BLaER1 treated with 17β-estradiol and CSF1 and Interleukin-3, amounts not matched to agents 10 nM and 100 nM (cell line): ENCODE measurements around the gene ZNF655.

Experiments
- H3K27ac ChIP-seq, 11 experiments: shearing (Covaris generic); formaldehyde crosslinking; 2 replicates each; pipeline ENCODE4 v1.8.1; 2022
- H3K27me3 ChIP-seq, 11 experiments: shearing (Covaris generic); formaldehyde crosslinking; 2 replicates each; pipeline ENCODE4 v1.8.1; 2022
- H3K36me3 ChIP-seq, 11 experiments: shearing (Covaris generic); formaldehyde crosslinking; 2 replicates each; pipeline ENCODE4 v1.8.1; 2022
- H3K4me1 ChIP-seq, 10 experiments: shearing (Covaris generic); formaldehyde crosslinking; 2 replicates each; pipeline ENCODE4 v1.8.1; 2022
- H3K4me2 ChIP-seq, 11 experiments: shearing (Covaris generic); formaldehyde crosslinking; 2 replicates each; pipeline ENCODE4 v1.8.1; 2022
- H3K4me3 ChIP-seq, 10 experiments: shearing (Covaris generic); formaldehyde crosslinking; 2 replicates each; pipeline ENCODE4 v1.8.1; 2022
- H3K9ac ChIP-seq, 11 experiments: shearing (Covaris generic); formaldehyde crosslinking; 2 replicates each; pipeline ENCODE4 v1.8.1; 2022
- H3K9me3 ChIP-seq, 11 experiments: shearing (Covaris generic); formaldehyde crosslinking; replicated peaks in 1 of 11; 2 replicates each; pipeline ENCODE4 v1.8.1; 2022
- H4K20me1 ChIP-seq, 11 experiments: shearing (Covaris generic); formaldehyde crosslinking; 2 replicates each; pipeline ENCODE4 v1.8.1; 2022
- Cebpa-rat ChIP-seq, 11 experiments: shearing (Covaris generic); IDR thresholded peaks; 2 replicates each; pipeline ENCODE4 v1.8.1; 2022

ZNF655 gene

DNA sequence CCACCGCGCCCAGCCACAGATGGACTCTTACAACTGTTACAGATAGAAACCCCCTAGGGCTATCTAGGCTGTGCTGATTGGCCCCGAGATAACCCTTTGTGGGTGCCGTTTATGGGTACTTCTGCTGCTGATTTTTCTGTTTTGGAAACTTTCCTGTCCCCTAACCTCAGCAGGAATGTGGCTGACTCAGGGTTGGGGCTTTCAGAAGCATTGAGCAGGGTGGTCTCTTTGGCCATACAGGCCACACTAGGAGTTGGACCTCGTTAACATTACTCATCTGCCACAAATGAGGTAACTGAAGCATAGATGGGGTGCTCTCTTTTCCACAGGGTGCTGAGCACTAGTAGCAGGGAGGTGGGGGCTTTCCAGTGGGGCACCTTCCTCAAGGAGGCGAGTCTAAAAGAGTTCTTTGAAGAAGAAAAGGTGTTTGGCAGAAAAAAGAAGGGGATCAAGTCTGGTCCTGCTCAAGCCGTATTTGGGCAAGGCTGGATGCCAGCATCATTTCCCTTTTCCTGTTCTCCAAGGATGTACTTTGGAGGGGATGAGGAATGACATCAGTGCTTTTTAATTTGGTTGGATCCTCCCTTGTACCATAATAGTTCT lies 64.8 kb downstream of the ZNF655 start:
- Histone ChIP-seq H3K36me3 (peaks cover 97 to 100% (median 100%) of the 10 kb centered on the region in 11 experiments), H3K4me1 (peaks cover 0 to 19% (median 6%) of the 10 kb centered on the region in 10 experiments; a peak in 11 of 20 replicates), H3K9me3 (no peaks in the 10 kb centered on the region), H3K4me2 (no peak overlapping the region), H3K27ac (no peak overlapping the region), H3K27me3 (no peaks in the 10 kb centered on the region), H3K4me3 (no peak overlapping the region), H3K9ac (no peak overlapping the region), H4K20me1 (peaks cover 0 to 58% (median 20%) of the 10 kb centered on the region in 11 experiments; a peak in 13 of 22 replicates)
- no peak for TF ChIP-seq Cebpa-rat (IDR thresholded peaks at IDR 0.05)

DNA sequence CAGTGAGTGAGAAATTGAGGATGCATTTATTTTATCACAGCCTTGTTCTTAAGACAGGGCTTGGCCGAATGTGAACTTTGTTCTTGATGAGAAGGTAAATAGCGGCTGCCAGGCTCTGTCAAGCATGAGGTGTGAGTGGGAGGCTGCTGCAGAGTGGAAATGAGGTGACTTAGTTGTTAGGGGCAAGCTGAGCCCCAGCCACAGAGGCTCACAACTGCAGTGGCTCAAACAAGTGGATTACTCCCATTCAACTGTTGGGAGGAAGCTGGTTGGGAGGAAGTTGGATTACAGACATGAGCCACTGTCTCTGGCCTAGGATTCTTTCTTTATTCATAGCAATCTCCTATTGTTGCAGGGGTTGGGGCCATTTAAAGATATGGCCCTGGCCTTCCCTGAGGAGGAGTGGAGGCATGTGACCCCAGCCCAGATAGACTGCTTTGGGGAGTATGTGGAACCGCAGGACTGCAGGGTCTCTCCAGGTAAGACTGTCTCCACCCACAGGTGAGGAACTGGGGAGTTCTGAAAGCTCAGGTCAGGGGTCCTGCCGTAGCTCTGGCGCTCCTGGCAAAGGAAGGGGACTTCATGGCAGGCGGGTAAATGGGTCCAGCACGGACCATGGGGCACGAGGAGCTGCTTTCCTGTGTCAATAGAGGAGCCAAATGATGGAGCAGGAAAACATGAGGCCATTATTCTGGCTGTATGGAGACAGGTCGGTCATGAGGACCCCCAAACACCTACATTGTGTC lies 65.4 kb downstream of the ZNF655 start:
- Histone ChIP-seq H3K9me3 (no peaks in the 10 kb centered on the region), H4K20me1 (peaks cover 0 to 58% (median 20%) of the 10 kb centered on the region in 11 experiments; a peak in 13 of 22 replicates), H3K4me3 (no peak overlapping the region), H3K4me2 (no peak overlapping the region), H3K27ac (no peak overlapping the region), H3K36me3 (peaks cover 98 to 100% (median 100%) of the 10 kb centered on the region in 11 experiments), H3K9ac (no peak overlapping the region), H3K27me3 (no peaks in the 10 kb centered on the region), H3K4me1 (peaks cover 0 to 13% (median 6%) of the 10 kb centered on the region in 10 experiments; a peak in 4 of 20 replicates)
- no peak for TF ChIP-seq Cebpa-rat (IDR thresholded peaks at IDR 0.05)

DNA sequence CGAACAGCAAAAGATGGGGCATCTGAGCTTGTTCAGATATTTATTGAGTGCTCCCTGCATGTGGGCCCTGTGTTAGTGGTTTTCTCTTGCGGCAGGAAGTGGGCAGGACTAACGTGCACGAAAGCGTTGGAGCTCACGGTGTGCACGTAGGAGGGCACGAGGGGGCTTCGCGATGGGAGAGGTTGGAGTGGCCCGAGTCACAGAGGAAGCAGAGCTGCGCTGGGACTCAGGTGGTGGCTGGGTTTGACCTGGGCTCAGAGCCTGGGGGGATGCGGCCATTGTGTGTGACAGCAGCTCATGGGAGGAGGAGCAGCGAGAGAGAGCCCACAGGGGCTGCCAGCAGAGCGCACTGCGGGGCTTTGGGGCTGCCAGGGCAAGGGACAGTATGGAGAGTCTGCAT lies 66.0 kb downstream of the ZNF655 start:
- Histone ChIP-seq H3K36me3 (peaks cover 98 to 100% (median 100%) of the 10 kb centered on the region in 11 experiments), H3K27ac (no peak overlapping the region), H3K9ac (no peak overlapping the region), H3K4me3 (no peak overlapping the region), H3K4me1 (peaks cover 0 to 13% (median 6%) of the 10 kb centered on the region in 10 experiments; a peak in 4 of 20 replicates), H3K27me3 (no peaks in the 10 kb centered on the region), H3K9me3 (no peaks in the 10 kb centered on the region), H4K20me1 (peaks cover 0 to 61% (median 26%) of the 10 kb centered on the region in 11 experiments; a peak in 15 of 22 replicates), H3K4me2 (no peak overlapping the region)
- no peak for TF ChIP-seq Cebpa-rat (IDR thresholded peaks at IDR 0.05)

DNA sequence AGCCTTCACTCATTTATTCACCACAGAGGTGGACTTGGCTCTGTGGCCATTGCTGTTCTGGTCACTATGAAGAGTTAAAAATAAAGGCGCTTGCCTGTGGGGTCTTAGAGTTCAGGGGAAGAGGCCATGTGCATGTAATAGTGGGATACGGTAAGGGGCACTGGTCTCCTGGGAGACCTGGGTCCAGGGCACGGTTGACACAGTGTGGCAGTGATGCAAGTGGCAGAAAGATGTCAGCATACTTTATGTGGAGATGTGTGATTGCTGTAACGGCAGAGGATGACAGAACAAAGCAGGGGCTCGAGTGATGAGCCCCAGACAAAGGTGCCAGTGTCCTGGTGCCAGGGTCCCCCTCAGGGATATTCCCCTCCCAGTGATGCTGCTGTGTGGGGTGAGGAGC lies 66.9 kb downstream of the ZNF655 start:
- Histone ChIP-seq H3K9ac (no peak overlapping the region), H3K36me3 (peaks cover 98 to 100% (median 100%) of the 10 kb centered on the region in 11 experiments), H3K27ac (no peak overlapping the region)

DNA sequence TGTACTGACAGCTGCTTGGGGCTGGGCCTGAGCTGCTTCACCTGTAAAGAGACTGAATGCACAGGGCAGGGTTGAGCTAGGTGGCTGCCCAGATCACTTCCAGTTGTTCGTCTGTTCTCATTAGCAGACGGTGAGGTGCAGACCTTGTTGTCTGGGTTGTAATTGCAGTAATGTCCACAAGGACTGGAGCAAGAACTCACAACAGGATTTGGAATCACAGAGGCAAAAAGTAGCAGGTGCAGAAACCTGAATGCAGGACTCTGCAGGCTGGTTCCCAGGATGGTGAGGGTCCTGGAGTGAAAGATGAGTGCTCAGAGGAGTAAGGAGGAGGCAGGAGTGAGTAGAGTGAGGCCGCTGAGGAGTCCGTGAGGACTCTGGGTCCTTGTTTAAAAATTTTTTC lies 67.5 kb downstream of the ZNF655 start:
- Histone ChIP-seq H3K4me2 (no peak overlapping the region), H3K27me3 (no peaks in the 10 kb centered on the region), H4K20me1 (peaks cover 3 to 63% (median 30%) of the 10 kb centered on the region in 11 experiments; a peak in 17 of 22 replicates), H3K4me1 (peaks cover 0 to 13% (median 6%) of the 10 kb centered on the region in 10 experiments; a peak in 7 of 20 replicates), H3K27ac (no peak overlapping the region), H3K9me3 (no peaks in the 10 kb centered on the region), H3K4me3 (no peak overlapping the region), H3K36me3 (peaks cover 98 to 100% (median 100%) of the 10 kb centered on the region in 11 experiments), H3K9ac (no peak overlapping the region)
- TF ChIP-seq Cebpa-rat (IDR thresholded peaks at IDR 0.05), result no peak

More for the DNA sequence above, 66.9 kb downstream of the ZNF655 start:
- H3K4me2 ChIP-seq, result no peak overlapping the region
- no peaks in the 10 kb centered on the region for H3K27me3 ChIP-seq
- peaks cover 0 to 13% (median 6%) of the 10 kb centered on the region in 10 experiments; a peak in 4 of 20 replicates for H3K4me1 ChIP-seq
- peaks cover 0 to 61% (median 25%) of the 10 kb centered on the region in 11 experiments; a peak in 17 of 22 replicates for H4K20me1 ChIP-seq
- TF ChIP-seq Cebpa-rat (IDR thresholded peaks at IDR 0.05), result no peak
- no peak overlapping the region for H3K4me3 ChIP-seq
- H3K9me3 ChIP-seq, result no peaks in the 10 kb centered on the region
